ENCODE measurements around the gene NRTN.

The NRTN gene

DNA sequence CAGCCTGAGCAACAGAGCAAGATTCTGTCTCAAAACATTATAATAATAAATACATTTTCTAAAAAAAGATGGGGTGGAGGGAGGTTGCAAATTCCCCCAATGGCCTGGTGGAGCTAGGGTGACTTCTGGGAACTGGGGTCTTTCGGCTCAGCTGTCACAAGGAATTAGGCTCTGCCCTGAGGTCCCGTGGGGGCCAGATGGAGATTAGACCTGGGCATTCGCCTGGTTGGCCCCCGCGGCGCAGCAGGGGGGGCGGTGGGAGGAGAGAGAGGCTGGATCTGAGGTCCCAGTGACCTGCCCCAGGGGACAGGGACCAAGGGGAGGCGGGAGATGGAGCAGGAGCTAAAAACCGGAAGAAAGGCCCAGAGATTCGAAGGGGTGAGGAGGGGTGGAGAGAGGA is 19.9 kb downstream of the NRTN start:
- H3K4me3 ChIP-seq (ENCODE audit: low read depth, low read length) = no peak overlapping the region
- no peak for DNase-seq (ENCODE audit: low read depth)
- TF ChIP-seq, protein P1, sequence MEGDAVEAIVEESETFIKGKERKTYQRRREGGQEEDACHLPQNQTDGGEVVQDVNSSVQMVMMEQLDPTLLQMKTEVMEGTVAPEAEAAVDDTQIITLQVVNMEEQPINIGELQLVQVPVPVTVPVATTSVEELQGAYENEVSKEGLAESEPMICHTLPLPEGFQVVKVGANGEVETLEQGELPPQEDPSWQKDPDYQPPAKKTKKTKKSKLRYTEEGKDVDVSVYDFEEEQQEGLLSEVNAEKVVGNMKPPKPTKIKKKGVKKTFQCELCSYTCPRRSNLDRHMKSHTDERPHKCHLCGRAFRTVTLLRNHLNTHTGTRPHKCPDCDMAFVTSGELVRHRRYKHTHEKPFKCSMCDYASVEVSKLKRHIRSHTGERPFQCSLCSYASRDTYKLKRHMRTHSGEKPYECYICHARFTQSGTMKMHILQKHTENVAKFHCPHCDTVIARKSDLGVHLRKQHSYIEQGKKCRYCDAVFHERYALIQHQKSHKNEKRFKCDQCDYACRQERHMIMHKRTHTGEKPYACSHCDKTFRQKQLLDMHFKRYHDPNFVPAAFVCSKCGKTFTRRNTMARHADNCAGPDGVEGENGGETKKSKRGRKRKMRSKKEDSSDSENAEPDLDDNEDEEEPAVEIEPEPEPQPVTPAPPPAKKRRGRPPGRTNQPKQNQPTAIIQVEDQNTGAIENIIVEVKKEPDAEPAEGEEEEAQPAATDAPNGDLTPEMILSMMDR (conservative IDR thresholded peaks at IDR 0.05; ENCODE audit: low read depth, low read length) = no peak

DNA sequence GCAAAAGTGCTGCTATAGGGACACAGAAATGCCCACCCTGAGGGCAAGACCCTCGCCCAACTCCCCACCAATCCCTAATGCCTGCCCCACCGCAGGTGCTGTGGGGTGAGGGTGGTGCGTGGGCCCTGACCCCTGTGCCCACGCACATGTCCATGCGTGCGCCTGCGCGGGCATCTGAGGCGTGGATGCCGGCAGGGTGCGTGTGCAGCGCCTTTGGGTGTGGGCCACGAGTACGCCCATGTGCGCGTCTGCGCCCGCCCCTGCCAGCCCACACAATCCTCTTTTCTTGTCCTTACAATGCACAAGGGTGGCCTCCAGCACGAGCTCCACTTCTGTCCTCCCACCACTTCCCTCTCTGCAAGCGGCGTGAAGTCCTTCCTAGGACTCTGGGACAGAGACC is 20.3 kb downstream of the NRTN start:
- H3K4me3 ChIP-seq (ENCODE audit: low read depth, low read length) = no peak overlapping the region
- TF ChIP-seq, protein P1 (conservative IDR thresholded peaks at IDR 0.05; ENCODE audit: low read depth, low read length) = no peak
- DNase-seq (ENCODE audit: low read depth) = no peak

- TF ChIP-seq, protein P1 (conservative IDR thresholded peaks at IDR 0.05; ENCODE audit: low read depth, low read length) = peak; percentile 12
- H3K4me3 ChIP-seq (ENCODE audit: low read depth, low read length) = peak overlapping the region; percentile 79
- DNase-seq (ENCODE audit: low read depth) = no peak
These were observed 21.9 kb downstream of the NRTN start for GRCh38 chr19:5826531-5827341.

GRCh38 chr19:5827342-5827890 is 22.5 kb downstream of the NRTN start:
- H3K4me3 ChIP-seq (ENCODE audit: low read depth, low read length) = peak overlapping the region; percentile 79
- TF ChIP-seq, protein P1 (conservative IDR thresholded peaks at IDR 0.05; ENCODE audit: low read depth, low read length) = no peak
- DNase-seq (ENCODE audit: low read depth) = no peak

- DNase-seq (ENCODE audit: low read depth) = peak; percentile 94
- TF ChIP-seq, protein P1 (conservative IDR thresholded peaks at IDR 0.05; ENCODE audit: low read depth, low read length) = no peak
- H3K4me3 ChIP-seq (ENCODE audit: low read depth, low read length) = peak overlapping the region; percentile 79
These were observed 23.2 kb downstream of the NRTN start for GRCh38 chr19:5827891-5828660.

- DNase-seq (ENCODE audit: low read depth) = peak; percentile 36
- peak overlapping the region; percentile 79 for H3K4me3 ChIP-seq (ENCODE audit: low read depth, low read length)
- TF ChIP-seq, protein P1 (conservative IDR thresholded peaks at IDR 0.05; ENCODE audit: low read depth, low read length) = no peak
These were observed 24.0 kb downstream of the NRTN start for GRCh38 chr19:5828661-5829566.
